ENCODE measurements around the gene TOM1L1.

GRCh38 chr17:54899201-54899600 is 1.5 kb upstream of the TOM1L1 start:
- TF ChIP-seq CTCF (IDR thresholded peaks at IDR 0.05) (no peak), POLR2AphosphoS5 (IDR thresholded peaks at IDR 0.05; ENCODE audit: insufficient read depth in 1 of 2, low read depth in 1 of 2) (no peak)

Data from vagina (tissue), 2 donors.